Esophagus muscularis mucosa (tissue), 3 donors: ENCODE results near the gene SPEG.

Experiments used
- CTCF ChIP-seq, 3 experiments: fragments of 200-600 bp in 2 of 3; fragments of 450-650 bp in 1 of 3; sonication (generic) in 2 of 3; IDR thresholded peaks; one replicate each; pipeline ENCODE4 v1.5.1; 2017 to 2019; ENCODE audit warnings: antibody characterized with exemption in 3 of 3, mild to moderate bottlenecking in 2 of 3, moderate library complexity in 1 of 3
- EP300 ChIP-seq: sonication (generic); formaldehyde crosslinking; IDR thresholded peaks from one replicate; pipeline ENCODE4 v1.6.1; 2017; ENCODE audit warnings: antibody characterized with exemption

DNA sequence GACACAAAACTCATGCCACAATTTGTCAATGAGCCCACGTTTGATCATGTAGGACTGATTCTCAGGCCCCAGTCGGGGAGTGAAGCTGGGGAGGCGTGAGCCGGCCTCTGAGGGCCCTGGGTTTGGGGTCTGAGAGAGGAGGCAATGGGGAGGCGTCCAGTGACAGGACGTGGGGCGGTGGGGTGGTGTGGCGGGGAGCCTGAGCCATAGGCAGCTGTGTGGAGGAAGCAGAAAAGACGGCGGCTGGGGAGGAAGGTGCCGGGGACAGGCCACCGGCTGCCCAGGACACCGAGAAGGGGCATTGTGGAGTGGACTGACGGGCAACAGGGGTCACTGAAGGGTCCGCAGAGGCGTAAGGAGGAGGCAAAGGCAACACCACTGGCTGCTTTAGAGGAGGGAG lies 101.8 kb downstream of the SPEG start:
- no peak for TF ChIP-seq CTCF (IDR thresholded peaks at IDR 0.05)
- no peak for TF ChIP-seq EP300
